PFSK-1 (cell line): ENCODE measurements around the gene LRRC36.

ENCODE experiments used
- POLR2AphosphoS5 ChIP-seq: IDR thresholded peaks from 2 replicates; pipeline ENCODE4 v1.6.1; 2012; ENCODE audit warnings: low read depth, mild to moderate bottlenecking, control low read depth, low read length, moderate library complexity
- REST ChIP-seq, 2 experiments: IDR thresholded peaks; 2 replicates each; pipeline versions ENCODE4 v1.6.1 to v1.8.0; 2011 to 2012; ENCODE audit warnings: low read depth in 2 of 2, low read length in 2 of 2, control low read depth in 1 of 2, inconsistent platforms in 1 of 2, mild to moderate bottlenecking in 1 of 2, moderate library complexity in 1 of 2; ENCODE audit not compliant: insufficient read depth in 1 of 2

- TF ChIP-seq REST (IDR thresholded peaks at IDR 0.05; ENCODE audit: insufficient read depth in 1 of 2, low read depth in 2 of 2, low read length in 2 of 2) (no peak), POLR2AphosphoS5 (no peak)
Measured at GRCh38 chr16:67419502-67419901, 92.9 kb downstream of the LRRC36 start.
